Activated naive CD4-positive, alpha-beta T cell treated with anti-CD3 and anti-CD28 coated beads, Interleukin-2, amount 50 U/mL, for 16 hours (primary cell): ENCODE results near the gene SAFB.
A peak's percentile ranks its signal among the peaks of the same experiment; 100 is the strongest.

Source experiments
- DNase-seq: peaks from one replicate; pipeline ENCODE4 v3.0.0-alpha.2; 2020

Gene SAFB

DNA sequence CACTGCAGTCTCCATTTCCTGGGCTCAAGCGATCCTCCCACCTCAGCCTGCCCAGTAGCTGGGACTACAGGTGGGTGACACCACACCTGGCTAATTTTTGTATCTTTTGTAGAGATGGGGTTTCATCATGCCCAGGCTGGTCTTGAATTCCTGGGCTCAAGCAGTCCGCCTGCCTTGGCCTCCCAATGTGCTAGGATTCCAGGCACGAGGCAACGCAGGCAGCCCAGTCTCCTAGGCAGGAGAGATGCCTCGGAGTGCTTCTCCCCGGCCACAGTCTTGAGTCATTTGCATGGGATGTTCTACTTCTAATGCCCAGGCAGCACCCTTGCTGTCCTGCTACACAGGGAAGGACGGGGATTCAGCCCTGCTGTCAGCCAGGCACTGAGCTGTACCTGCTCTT, 48.7 kb downstream of the SAFB start:
- DNase-seq: no peak

DNA sequence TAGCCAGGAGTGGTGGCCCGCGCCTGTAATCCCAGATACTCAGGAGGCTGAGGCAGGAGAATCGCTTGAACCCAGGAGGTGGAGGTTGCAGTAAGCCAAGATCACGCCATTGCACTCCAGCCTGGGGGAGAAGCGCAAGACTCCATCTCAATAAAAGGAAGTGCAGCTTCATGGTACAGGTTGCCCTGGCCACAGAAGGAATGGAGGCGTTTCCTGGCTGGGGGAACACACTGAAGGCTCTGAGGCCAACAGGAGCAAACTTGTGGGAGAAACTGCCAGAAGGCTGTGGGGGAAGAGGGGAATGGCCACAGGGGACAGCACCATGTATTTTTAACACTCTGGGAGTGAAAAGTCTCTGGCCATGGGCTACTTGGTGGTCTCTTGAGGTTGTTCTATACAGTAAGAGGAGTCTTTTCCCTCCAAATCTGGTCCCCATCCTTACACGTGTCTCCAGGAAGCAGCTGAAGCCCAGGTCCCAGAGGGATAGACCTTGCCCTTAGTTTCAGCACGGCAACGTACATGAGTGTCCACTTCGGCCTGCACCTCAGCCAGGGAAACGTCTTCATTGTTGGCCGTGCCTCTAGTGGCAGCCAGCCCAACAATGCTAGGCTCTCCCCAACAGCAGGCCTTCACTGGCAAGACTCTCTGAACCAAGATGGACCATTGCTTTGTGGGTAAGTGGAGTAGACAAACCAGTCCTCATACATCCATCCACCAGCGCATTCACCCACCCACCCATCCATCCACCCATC, 50.0 kb downstream of the SAFB start:
- DNase-seq: no peak

DNA sequence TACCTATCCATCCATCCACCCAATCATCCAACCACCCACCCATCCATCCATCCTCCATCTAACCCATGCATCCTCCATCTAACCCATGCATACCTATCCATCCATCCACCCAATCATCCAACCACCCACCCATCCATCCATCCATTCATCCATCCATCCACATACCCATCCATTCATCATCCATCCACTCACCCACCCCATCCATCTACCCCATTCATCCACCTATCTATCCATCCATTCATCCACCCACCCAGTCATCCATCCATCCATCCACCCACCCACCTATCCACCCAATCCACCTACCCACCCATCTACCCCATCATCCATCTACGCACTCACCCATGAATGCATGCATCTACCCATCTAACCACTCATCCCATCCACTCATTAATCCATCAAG, 50.9 kb downstream of the SAFB start:
- DNase-seq: no peak

DNA sequence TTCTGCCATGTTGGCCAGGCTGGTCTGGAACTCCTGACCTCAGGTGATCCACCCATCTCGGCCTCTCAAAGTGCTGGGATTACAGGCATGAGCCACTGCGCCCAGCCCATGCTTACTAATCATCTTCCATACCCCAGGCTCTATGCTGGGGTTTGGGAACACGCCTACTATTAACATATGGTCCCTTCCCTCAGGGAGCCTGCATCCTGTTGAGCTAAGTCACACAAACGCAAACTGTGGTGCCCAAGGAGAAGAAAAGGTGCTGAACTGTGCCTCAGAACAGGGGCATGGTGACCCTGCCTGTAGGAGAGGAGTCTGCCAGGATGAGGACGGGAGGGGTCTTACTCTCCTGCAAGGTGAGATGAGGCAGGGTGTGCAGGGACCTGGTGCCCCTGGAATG, 51.8 kb downstream of the SAFB start:
- no peak for DNase-seq

DNA sequence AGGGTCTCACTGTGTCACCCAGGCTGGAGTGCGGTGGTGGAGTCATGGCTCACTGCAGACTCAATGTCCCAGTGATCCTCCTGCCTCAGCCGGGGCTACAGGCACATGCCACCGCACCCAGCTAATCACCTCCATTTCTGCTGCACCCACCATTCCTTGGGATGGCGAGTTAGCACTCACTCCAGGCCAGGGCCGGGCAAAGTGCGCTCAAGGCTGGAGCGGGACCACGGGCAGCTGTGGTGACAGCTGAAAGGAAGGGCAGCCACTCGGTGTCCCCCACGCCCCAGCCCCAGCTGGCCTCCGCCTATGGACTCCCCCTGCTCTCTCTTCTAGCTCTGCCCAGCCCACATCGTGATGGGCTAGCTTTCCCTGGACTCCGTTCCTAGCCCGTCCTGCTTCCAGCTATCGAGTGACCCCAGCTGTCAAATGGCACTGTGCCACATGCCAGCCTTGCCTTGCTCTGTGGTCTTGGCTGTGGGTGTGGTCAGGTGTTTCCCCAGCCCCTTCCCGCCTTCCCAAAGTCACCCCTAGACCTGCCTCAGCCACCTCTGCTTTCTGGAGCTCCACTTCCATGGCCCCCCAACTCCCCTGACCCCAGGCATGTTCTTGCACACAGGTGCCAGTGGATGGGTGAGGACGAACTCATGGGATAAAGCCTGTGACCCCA, 53.4 kb downstream of the SAFB start:
- no peak for DNase-seq

DNA sequence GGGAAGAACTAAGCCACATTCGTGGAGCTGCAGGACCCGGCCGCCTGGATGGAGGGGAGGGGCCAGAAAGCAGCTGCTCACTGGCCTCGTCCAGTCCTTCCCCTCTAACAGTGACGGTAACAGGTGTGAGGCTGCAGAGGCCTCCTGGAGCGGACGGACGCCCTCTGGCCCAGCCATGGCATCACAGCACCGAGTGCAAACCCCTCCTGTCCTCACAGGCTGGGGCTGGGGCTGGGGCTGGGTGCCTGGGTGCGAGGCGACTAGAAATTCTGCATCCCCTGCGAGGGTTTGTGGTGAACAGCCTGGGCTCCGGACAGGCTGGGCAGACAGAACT, 53.9 kb downstream of the SAFB start:
- DNase-seq: no peak

DNA sequence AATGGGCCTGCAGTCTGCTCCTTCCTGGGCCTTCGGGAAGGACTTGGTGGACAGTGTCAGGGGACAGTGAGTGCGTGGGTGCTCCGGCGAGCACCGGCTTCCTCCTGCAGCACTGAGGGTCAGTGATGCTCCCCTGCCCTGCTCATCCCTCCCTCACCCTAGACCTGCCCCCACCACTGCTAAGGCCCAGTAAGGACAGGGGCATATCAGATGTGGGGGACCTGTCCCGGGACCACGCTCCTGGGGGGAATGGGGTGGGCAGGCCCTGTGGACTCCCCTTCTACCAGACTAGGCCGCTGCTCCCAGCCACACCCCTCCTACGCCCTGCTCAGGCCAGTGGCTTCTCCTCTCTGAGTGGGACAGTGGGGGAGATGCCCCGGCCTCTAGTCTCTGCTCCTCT, 54.3 kb downstream of the SAFB start:
- DNase-seq: no peak

DNA sequence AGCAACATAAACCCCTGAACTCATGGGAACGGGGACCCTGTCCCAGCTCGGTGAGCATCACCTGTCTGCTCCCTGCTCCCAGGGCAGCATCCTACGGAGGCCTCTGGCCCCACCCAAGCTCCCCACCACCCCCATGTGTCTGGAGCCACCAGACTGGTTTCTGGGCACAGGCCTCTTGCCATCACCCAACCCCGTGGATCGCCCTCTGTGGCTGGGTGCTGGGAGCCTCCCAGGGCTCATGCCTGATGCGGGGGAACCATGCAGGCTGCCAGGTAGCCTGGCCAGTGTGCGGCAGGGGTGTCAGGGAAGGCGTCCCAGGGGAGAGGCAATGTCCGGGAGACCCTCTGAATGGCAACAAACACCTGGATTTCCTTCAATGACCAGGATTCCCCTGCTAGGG, 54.7 kb downstream of the SAFB start:
- DNase-seq: no peak

DNA sequence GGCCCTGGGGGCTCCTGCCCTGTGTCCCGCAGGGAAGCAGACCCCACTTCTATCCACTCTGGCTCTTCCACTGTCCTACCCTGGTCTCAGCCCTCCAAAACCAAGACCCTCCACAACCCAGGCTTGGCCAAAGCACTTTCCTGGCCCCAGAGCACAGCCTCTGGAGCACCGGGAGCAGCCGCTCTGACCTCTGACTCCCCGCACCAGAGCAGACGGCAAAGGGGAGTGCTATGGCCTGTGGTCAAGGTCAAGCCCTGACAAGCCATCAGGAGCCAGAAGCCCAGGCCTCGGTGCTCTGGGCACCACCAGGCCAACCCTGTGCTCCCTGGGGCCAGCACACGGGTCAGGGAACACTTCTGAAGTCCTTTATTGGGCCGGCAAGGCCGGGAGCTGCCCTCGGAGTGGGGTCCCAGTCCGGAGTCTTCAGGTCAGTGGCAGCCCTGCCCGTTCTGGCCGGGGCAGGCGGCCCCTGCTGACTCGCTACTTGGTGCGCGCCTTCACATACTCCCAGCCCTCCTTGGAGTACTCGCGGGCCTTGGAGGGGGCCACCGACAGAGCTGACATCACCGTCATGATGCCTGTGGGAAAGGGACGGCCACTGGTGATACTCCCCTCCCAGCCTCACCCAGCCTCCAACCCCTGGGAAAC, 55.3 kb downstream of the SAFB start:
- no peak for DNase-seq

DNA sequence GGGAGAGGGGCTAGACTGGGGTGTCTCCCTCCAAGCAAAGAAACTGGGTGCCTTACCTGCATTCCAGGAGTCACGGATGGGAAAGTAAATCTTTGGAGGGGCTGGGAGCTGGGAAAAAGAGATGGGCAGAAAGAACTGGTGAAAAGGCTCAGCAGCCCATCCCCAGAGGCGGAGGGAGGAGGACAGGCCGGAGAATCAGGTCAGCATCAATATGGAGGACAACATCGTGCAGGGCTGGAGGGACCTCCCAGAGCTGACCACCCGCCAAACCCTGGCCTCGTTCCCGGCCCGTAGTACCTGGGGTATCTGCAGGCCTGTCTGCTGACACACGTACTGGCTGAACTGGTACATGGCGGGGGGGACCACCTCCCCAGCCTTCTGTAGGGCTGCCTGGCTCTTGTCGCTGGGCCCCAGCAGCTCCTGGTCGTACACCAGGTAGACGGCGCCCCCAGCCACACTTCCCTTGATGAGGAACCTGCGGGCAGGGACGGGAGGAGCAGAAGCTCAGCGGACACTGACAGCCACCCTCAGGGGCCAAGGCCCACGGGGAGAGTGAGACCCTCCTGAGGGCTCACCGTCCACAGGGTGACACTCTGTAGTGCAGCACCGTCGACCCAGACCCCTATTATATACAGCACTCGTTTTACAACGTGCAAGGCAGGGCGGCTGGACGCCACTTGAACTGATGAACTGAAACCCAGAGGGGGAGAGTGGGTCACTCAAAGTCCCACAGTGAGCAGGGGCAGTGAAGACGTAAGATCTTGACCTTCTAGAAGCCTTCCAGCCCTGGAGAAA, 56.6 kb downstream of the SAFB start:
- DNase-seq: no peak

DNA sequence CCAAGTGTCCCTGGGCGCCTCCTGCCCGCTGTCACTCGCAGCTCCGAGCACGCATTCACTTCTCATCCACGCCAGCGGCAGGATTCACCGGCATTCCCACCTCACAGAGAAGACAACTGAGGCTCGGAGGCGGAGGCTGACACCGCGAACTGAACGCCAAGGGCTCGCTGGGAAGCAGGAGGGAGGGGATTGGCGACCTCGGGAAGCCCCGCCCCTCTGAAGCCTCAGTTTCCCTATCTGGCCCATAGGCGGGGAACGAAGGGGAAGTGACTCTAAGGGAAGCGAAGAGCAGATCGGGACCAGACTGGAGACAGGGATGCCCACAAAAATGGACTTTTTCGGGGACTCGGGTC, 57.2 kb downstream of the SAFB start:
- no peak for DNase-seq

DNA sequence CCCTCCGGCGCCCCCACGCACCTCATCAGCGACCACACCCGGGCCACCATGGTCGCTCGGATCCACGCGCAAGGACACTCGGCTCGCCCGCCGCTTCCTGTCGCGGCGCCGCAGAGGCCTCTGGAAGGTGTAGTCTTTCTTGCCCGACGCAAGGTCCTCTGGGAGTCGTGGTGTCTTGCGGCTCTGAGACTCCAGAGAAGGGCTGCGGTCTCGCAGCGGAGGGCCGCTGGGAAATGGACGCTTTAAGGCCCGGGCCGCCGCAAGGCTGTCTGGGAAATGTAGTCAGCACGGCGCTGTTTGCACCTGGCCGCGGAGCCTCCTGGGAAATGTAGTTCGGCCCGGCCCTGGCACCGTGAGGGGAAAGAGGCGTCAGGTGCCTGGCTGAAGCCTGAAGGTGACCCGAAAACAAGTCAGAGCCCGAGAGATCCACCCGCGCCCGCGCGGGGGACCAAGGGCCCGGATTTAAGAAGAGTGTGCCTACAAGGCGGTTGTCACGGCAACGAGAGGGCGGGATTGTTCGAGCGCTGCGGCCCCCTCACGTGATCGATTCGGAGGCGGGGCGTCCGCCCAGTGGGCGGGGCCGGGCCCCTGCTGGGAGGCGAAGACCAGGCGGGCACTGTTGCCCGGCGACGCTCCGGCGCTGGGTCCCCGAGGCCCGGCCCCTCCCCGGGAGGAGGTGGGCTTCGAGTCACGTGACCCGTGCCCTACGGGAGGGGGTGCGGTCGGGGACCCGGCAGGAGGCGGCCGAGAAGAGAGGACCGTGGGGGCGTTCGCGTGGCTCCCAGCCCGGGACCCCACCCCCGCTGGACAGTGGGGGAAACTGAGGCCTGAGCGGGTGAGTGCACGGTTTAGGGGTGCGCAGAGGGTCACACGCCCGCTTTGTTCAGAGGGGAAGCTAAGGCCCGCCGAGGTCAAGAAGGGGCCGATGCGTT, 57.8 kb downstream of the SAFB start, which contains the start of the genes HSD11B1L and MICOS13:
Gene HSD11B1L, plus strand, starts transcription at position 591 of the 932 bp plus-strand sequence. CDS start 3,806 bp downstream, outside the sequence.
Gene MICOS13, minus strand, starts transcription at position 80 of the 932 bp plus-strand sequence. Its CDS starts 30 bp downstream, at position 50.
- peak; percentile 98 for DNase-seq

DNA sequence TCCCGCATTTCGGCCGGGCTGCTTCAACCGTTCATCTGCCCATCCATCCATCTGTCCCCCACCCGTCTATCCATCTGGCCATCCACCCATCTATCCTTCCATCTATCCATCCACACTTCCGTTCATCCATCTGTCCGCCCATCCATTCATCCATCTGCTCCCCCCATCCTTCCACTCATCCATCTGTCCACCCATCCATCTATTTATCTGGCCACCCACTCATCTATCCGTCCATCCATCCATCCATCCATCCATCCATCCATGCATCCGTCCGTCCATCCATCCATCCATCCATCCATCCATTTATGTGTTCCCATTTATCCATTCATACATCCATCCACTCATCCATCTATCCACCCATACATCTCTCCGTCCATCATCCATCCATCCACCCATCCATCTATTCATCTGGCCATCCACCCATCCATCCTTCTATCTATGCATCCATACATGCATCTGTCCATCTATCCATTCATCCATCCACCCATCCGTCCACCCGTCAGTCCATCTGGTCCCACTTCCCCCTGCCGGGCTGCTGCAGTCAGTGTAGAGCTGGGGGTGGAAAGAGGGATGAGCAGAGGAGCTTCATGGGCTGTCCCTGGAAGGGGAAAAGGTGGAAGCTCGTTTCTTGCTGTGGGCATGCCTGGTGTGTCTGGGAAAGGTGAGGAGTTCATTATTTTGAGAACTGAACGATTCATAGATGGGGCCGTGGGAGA, 58.7 kb downstream of the SAFB start:
- no peak for DNase-seq

DNA sequence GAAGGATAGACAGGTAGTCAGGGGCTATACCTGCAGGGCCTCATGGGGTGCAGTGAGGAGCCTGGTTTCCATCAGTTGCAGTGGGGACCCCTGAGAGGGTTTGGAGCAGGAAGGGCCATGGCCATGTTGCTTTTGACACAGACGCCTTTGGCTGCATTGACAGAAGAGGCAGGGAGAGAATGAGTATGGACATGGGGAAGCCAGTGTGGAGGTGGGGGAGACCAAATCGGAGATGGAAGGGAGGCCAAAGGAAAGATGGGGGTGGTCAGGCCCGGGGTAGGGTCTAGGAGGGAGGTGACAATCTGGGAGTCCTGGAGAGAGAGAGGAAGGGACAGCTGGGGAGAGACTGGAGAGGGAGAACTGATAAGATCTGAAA, 59.2 kb downstream of the SAFB start:
- no peak for DNase-seq

DNA sequence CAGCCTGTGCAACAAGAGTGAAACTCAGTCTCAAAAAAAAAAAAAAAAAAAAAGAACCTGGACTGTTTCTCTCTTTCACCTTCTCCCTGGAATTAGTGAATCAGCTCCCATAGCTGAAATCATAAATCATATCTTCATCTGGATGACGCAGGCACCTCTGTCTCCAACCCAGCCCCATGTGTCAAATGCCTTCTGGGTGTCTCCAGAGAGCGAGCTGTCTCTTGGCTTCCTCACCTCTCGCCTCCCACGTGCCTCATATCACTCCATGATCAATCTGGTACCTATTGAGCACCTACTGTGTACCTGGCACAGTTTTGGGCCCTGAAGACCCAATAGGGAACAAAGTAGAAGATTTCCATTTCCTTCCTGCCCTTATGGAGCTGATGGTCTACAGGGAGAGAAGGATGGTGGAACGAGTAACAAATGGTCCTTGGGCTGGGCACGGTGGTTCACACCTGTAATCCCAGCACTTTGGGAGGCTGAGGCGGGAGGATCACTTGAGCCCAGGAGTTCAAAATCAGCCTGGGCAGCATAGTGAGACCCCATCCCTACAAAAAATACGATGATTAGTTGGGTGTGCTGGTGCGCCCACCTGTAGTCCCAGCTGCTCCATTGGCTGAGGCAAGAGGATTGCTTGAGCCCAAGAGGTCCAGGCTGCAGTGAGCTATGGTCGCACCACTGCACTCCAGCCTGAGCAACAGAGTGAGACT, 60.4 kb downstream of the SAFB start:
- DNase-seq: no peak

DNA sequence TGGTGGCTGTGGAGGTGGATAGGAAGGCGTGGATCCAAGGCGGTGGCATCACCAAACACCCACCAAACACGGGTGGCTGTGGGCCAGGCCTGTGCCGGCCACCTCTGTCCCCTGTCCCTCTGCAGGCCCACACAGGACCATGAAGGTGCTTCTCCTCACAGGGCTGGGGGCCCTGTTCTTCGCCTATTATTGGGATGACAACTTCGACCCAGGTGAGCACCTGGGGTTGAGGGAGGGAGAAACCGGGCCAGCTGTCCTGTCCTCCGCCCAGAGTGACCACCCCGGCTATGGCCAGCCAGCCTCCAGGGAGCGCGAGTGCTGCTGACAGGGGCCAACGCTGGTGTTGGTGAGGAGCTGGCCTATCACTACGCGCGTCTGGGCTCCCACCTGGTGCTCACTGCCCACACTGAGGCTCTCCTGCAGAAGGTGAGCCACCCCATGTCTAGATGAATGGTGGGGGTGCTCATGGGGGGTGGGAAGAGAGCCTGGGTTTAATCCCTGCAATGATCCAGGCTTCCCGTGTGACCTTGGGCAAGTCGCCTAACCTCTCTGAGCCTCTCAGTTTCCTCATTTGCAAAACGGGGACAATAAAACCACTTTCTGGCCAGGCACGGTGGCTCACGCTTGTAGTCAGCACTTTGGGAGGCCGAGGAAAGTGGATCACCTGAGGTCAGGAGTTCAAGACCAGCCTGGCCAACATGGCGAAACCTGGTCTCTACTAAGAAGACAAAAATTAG, 62.0 kb downstream of the SAFB start:
- no peak for DNase-seq

DNA sequence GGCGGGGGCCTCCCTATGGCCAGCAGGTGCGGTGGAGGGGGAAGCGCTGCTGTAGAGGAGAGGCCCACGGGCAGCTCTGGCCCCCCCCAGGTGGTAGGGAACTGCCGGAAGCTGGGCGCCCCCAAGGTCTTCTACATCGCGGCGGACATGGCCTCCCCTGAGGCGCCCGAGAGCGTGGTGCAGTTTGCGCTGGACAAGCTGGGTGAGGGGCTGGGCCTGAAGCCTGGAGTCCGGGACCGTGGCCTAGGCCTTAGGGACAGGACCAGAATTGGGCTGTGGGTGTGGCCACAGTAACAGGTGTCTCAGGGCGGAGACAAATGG, 63.4 kb downstream of the SAFB start:
- DNase-seq: no peak

DNA sequence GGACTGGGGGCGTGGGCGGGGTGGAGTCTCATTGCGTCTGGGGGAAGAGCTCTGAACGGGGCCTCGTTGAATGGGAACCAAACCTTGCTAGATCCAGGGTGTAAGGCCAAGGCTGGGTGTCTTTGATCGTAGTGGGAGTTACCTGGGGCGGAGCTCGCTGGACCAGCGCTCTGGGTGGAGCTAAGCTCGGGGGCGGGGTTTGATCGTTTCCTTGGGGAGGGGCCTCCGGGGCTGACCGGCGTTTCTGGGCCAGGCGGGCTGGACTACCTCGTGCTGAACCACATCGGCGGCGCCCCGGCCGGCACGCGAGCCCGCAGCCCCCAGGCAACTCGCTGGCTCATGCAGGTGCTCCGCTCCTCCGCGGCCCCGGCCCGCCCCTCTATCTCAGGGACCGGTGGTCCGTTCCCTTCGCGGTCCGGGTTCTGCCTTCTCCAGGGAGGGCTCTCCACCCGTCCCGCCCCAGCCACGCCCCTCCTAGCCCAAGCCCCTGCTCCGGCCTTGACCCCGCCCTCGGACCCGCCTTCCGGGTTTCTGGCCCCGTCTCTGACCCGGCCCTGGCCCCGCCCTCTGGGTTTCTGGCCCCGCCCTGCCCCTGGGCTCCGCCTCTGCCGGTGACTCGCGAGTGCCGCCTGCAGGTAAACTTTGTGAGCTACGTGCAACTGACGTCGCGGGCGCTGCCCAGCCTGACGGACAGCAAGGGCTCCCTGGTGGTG, 63.9 kb downstream of the SAFB start:
- peak; percentile 96 for DNase-seq

DNA sequence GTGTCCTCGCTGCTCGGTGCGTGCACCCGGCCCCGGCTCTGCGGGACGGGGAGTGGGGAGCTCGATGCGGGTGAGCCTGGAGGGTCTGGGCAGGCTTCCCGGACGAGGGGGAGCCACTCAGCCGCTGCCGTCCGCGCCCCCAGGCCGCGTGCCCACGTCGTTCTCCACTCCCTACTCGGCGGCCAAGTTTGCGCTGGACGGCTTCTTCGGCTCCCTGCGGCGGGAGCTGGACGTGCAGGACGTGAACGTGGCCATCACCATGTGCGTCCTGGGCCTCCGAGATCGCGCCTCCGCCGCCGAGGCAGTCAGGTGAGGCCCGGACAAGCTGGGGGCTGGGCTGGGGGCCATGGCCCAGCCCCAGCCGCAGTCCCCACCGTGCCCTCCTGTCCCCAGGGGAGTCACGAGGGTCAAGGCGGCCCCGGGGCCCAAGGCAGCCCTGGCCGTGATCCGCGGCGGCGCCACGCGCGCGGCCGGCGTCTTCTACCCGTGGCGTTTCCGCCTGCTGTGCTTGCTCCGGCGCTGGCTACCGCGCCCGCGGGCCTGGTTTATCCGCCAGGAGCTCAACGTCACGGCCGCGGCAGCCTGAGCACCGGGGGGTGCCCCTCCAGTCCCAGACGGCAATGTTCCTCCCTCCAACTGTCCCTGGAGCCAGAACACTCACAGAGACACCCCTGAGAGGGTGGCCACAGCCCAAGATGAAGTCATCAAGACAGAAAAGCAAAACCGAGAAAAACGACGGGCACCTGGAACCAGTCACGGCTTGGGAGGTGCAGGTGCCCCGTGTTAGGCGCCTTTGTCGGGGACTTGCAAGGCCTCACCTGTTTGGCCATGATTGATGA, 64.7 kb downstream of the SAFB start:
- no peak for DNase-seq
